Endothelial cell of umbilical vein (primary cell): ENCODE measurements around the gene STX11. TPM values are rescaled to one million over a fixed set of nuclear protein-coding genes. Genes with fewer than 3 reads are reported as not detected.

ENCODE experiments used
- BruUV-seq: library from RNA; stranded (reverse); fragments of 400-500 nt; replicated peaks from 2 replicates; lab custom pipeline; 2021; lab: Mats Ljungman, UMichigan
- CTCF ChIA-PET: fragments of 300-600, 350-600 bp; sonication (Branson Sonifier 250); formaldehyde crosslinking; loops from one replicate; lab custom pipeline; 2021; ENCODE audit warnings: antibody characterized with exemption, inconsistent platforms; lab: Charles Lee
- POLR2A ChIA-PET: fragments of 300-600, 350-600 bp; sonication (Branson Sonifier 250); formaldehyde crosslinking; loops from one replicate; lab custom pipeline; 2021; ENCODE audit warnings: antibody characterized with exemption, inconsistent platforms; lab: Charles Lee
- DNase-seq: peaks from one replicate; pipeline ENCODE4 v3.0.0-alpha.2; 2011; ENCODE audit warnings: low read depth, low spot score
- FAIRE-seq: peaks from 2 replicates; lab custom pipeline; 2011; peaks lifted over from hg19 to GRCh38; lab: Jason Lieb, UNC
- H2AFZ ChIP-seq: 2 replicates; pipeline ENCODE4 v1.6.0; 2012; ENCODE audit warnings: low read depth, low read length, control low read depth, inconsistent platforms
- H3K27ac ChIP-seq: 2 replicates; pipeline ENCODE4 v1.5.1; 2011; ENCODE audit warnings: low read depth, mild to moderate bottlenecking, control low read depth, low read length, moderate library complexity; ENCODE audit not compliant: insufficient read depth
- H3K27me3 ChIP-seq, 2 experiments: 2 replicates each; pipeline versions ENCODE4 v1.6.0 to v1.6.1; 2011; ENCODE audit warnings: low read length in 2 of 2, mixed read lengths in 1 of 2; ENCODE audit not compliant: control insufficient read depth in 2 of 2, insufficient read depth in 2 of 2
- H3K36me3 ChIP-seq, 2 experiments: 2 replicates in 1 of 2; 3 replicates in 1 of 2; pipeline ENCODE4 v1.5.1; 2011; ENCODE audit warnings: low read length in 2 of 2, mild to moderate bottlenecking in 1 of 2, moderate library complexity in 1 of 2; ENCODE audit not compliant: control insufficient read depth in 2 of 2, insufficient read depth in 2 of 2; ENCODE audit errors: extremely low read depth in 1 of 2
- H3K4me1 ChIP-seq: 3 replicates; pipeline ENCODE4 v1.5.1; 2011; ENCODE audit warnings: mild to moderate bottlenecking, low read length; ENCODE audit not compliant: control insufficient read depth, insufficient read depth; ENCODE audit errors: extremely low read depth
- H3K4me2 ChIP-seq: 2 replicates; pipeline ENCODE4 v1.6.1; 2011; ENCODE audit warnings: low read length, control low read depth, mixed read lengths; ENCODE audit not compliant: insufficient read depth
- H3K4me3 ChIP-seq, 3 experiments: fragments of 200-600 bp in 1 of 3; sonication (generic), shearing (Covaris generic) in 1 of 3; replicated peaks in 1 of 3; 2 replicates each; pipeline ENCODE4 v1.5.1; 2011 to 2016; ENCODE audit warnings: control low read depth in 3 of 3, low read length in 3 of 3, mild to moderate bottlenecking in 2 of 3, inconsistent platforms in 1 of 3, low read depth in 1 of 3, moderate library complexity in 1 of 3; ENCODE audit not compliant: insufficient read depth in 1 of 3
- H3K79me2 ChIP-seq: 2 replicates; pipeline ENCODE4 v1.6.0; 2012; ENCODE audit warnings: low read length, inconsistent platforms; ENCODE audit not compliant: control insufficient read depth, insufficient read depth
- H3K9ac ChIP-seq: replicated peaks from 2 replicates; pipeline ENCODE3; 2011; ENCODE audit warnings: low read length, control low read depth; ENCODE audit not compliant: insufficient read depth; ENCODE audit errors: extremely low read depth
- H3K9me1 ChIP-seq: replicated peaks from 3 replicates; pipeline ENCODE4 v1.6.0; 2011; ENCODE audit warnings: mild to moderate bottlenecking, low read length; ENCODE audit not compliant: control insufficient read depth, insufficient read depth; ENCODE audit errors: extremely low read depth
- H3K9me3 ChIP-seq: replicated peaks from 2 replicates; pipeline ENCODE4 v1.5.1; 2012; ENCODE audit warnings: low read length, inconsistent platforms; ENCODE audit not compliant: control insufficient read depth, insufficient read depth
- H4K20me1 ChIP-seq: replicated peaks from 2 replicates; pipeline ENCODE3; 2011; ENCODE audit warnings: mild to moderate bottlenecking, low read length; ENCODE audit not compliant: control insufficient read depth, insufficient read depth; ENCODE audit errors: extremely low read depth
- EZH2 ChIP-seq: IDR thresholded peaks from 2 replicates; pipeline ENCODE4 v1.6.1; 2012; ENCODE audit warnings: borderline replicate concordance, low read depth, mild to moderate bottlenecking, moderate library complexity, low read length, inconsistent platforms; ENCODE audit not compliant: severe bottlenecking
- FOS ChIP-seq: IDR thresholded peaks from 2 replicates; pipeline ENCODE4 v1.6.1; 2011; ENCODE audit warnings: mild to moderate bottlenecking, low read length, moderate library complexity, borderline replicate concordance; ENCODE audit not compliant: insufficient read depth
- GATA2 ChIP-seq: IDR thresholded peaks from 2 replicates; pipeline ENCODE4 v1.7.0; 2011; ENCODE audit warnings: low read depth, mild to moderate bottlenecking, moderate library complexity, mixed read lengths, low read length; ENCODE audit not compliant: insufficient read length, insufficient read depth
- JUN ChIP-seq: IDR thresholded peaks from 2 replicates; pipeline ENCODE4 v1.6.1; 2011; ENCODE audit warnings: borderline replicate concordance, low read depth; ENCODE audit not compliant: insufficient read length, insufficient read depth
- MYC ChIP-seq: IDR thresholded peaks from one replicate; pipeline ENCODE4 v1.6.1; 2011; ENCODE audit warnings: mild to moderate bottlenecking, low read depth, low read length
- POLR2A ChIP-seq: IDR thresholded peaks from 2 replicates; pipeline ENCODE4 v1.6.1; 2012; ENCODE audit warnings: low read depth, mild to moderate bottlenecking, control low read depth, low read length
- POLR2AphosphoS5 ChIP-seq: IDR thresholded peaks from 2 replicates; pipeline ENCODE4 v1.6.1; 2012; ENCODE audit warnings: low read depth, mild to moderate bottlenecking, control low read depth, low read length, moderate library complexity; ENCODE audit not compliant: insufficient read depth
- dilution Hi-C: fragments of 300-500 bp; cut with MboI; formaldehyde crosslinking; loops from one replicate; pipeline ENCODE4 v1.15.0; 2019; ENCODE audit warnings: low sequenced_read_pairs; ENCODE audit not compliant: extremely low pct_ligation_motif_present
- intact Hi-C: fragments of 100-400 bp; cut with micrococcal nuclease; formaldehyde crosslinking; loops from one replicate; pipeline ENCODE4 v1.10.0; 2022
- polyA plus RNA-seq, 4 experiments: library from polyadenylated mRNA; depleted of rRNA in 3 of 4; stranded (reverse) in 3 of 4; unstranded in 1 of 4; fragments of >200 nt; gene quantifications; 2 replicates each; pipeline versions ENCODE4 v1.2.1 to v1.2.3, GENCODE V29; 2011 to 2012; ENCODE audit warnings: missing spikeins in 1 of 4
- total RNA-seq: library from RNA; stranded (reverse); gene quantifications from 2 replicates; pipeline ENCODE4 v1.2.3, GENCODE V29; 2021
- TF ChIP-seq, protein P1 (sequence below): IDR thresholded peaks from 2 replicates; pipeline ENCODE4 v1.6.1; 2011; ENCODE audit not compliant: insufficient read depth, insufficient read length
- TF ChIP-seq, protein P2 (sequence below), 2 donors: IDR thresholded peaks; 1 replicate in 1 of 2; 2 replicates in 1 of 2; pipeline ENCODE4 v1.5.1; 2011; ENCODE audit warnings: low read length in 2 of 2, mild to moderate bottlenecking in 2 of 2, moderate library complexity in 2 of 2, control low read depth in 1 of 2, inconsistent platforms in 1 of 2, low read depth in 1 of 2; ENCODE audit not compliant: insufficient read depth in 1 of 2; ENCODE audit errors: extremely low read depth in 1 of 2

STX11 gene
- total and polyA plus RNA-seq, 2 donors (not counting 3 experiments of a cell fraction or from before 2014, with no cell fraction given): 4.7 to 8.9 TPM

DNA sequence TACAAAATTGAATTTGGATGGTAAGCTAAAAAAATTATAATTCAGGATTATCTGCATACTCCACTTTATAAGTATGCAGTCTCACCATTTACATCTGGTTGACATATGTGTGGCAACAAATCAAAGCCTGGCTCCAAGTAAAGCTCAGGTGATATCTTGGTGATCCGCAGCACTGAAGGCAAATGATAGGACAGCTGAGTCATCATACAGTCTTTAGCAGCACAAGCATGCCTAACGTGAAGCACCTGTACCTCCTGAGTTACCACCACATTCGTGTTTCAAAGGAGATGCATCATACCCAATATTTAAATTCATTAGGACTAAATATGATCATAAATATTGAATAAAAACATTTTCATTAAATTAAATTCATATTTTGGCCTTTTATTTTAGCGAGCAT lies 11.8 kb upstream of the STX11 start:
- Histone ChIP-seq H3K9me1 (no peaks in the 10 kb centered on the region), H3K79me2 (no peaks in the 10 kb centered on the region), H4K20me1 (no peaks in the 10 kb centered on the region), H3K9me3 (no peaks in the 10 kb centered on the region), H2AFZ (no peak overlapping the region), H3K4me2 (no peak overlapping the region), H3K4me3 (no peak overlapping the region), H3K27me3 (no peaks in the 10 kb centered on the region), H3K27ac (no peak overlapping the region), H3K4me1 (peaks cover 5% of the 10 kb centered on the region), H3K36me3 (no peaks in the 10 kb centered on the region), H3K9ac (no peak overlapping the region)
- DNase-seq: no peak
- intact Hi-C loops (no loop called here), dilution Hi-C loops (no loop called here)
- no peak for FAIRE-seq
- no TSS peak for BruUV-seq
- ChIA-PET POLR2A (no interaction called here), CTCF (interaction anchor here (2.1 kb wide), 1 partner anchor 9 kb away, joined by 6 read pairs; no protein-coding TSS in a partner anchor)
- TF ChIP-seq FOS (no peak), POLR2AphosphoS5 (no peak), JUN (no peak), EZH2 (no peak), POLR2A (no peak), MYC (no peak), GATA2 (no peak)
- TF ChIP-seq, protein P1, sequence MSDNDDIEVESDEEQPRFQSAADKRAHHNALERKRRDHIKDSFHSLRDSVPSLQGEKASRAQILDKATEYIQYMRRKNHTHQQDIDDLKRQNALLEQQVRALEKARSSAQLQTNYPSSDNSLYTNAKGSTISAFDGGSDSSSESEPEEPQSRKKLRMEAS: no peak
- TF ChIP-seq, protein P2, sequence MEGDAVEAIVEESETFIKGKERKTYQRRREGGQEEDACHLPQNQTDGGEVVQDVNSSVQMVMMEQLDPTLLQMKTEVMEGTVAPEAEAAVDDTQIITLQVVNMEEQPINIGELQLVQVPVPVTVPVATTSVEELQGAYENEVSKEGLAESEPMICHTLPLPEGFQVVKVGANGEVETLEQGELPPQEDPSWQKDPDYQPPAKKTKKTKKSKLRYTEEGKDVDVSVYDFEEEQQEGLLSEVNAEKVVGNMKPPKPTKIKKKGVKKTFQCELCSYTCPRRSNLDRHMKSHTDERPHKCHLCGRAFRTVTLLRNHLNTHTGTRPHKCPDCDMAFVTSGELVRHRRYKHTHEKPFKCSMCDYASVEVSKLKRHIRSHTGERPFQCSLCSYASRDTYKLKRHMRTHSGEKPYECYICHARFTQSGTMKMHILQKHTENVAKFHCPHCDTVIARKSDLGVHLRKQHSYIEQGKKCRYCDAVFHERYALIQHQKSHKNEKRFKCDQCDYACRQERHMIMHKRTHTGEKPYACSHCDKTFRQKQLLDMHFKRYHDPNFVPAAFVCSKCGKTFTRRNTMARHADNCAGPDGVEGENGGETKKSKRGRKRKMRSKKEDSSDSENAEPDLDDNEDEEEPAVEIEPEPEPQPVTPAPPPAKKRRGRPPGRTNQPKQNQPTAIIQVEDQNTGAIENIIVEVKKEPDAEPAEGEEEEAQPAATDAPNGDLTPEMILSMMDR (IDR thresholded peaks at IDR 0.05; ENCODE audit: extremely low read depth in 1 of 2, insufficient read depth in 1 of 2, low read depth in 1 of 2, low read length in 2 of 2): no peak
